Activated CD8-positive, alpha-beta T cell treated with anti-CD3 and anti-CD28 coated beads for 36 hours (primary cell): ENCODE results near the gene DCP1B. TPM values are rescaled to one million over a fixed set of nuclear protein-coding genes. Genes with fewer than 3 reads are reported as not detected.
A peak's percentile ranks its signal among the peaks of the same experiment; 100 is the strongest.

Source experiments
- ATAC-seq: fragments of 200-7000 bp; cut with Tn5 transposase; one replicate; pipeline ENCODE4 v1.10.0; 2021; ENCODE audit warnings: mild to moderate bottlenecking, moderate library complexity
- CTCF ChIA-PET: fragments of 350-600 bp; sonication (Branson Sonifier 250); formaldehyde crosslinking; loops from one replicate; lab custom pipeline; 2021; ENCODE audit warnings: antibody characterized with exemption; lab: Charles Lee
- POLR2A ChIA-PET: fragments of 350-600 bp; sonication (Branson Sonifier 250); formaldehyde crosslinking; loops from one replicate; lab custom pipeline; 2021; ENCODE audit warnings: antibody characterized with exemption; lab: Charles Lee
- DNase-seq: peaks from one replicate; pipeline ENCODE4 v3.0.0-alpha.2; 2020
- H3K27ac Mint-ChIP-seq: one replicate; pipeline ENCODE4 v1.8.0; 2021; ENCODE audit warnings: mild to moderate bottlenecking, mixed read lengths
- H3K27me3 Mint-ChIP-seq: one replicate; pipeline ENCODE4 v1.8.0; 2021; ENCODE audit warnings: mixed read lengths
- H3K36me3 Mint-ChIP-seq: one replicate; pipeline ENCODE4 v1.8.0; 2021; ENCODE audit warnings: low read depth, mixed read lengths
- H3K4me1 Mint-ChIP-seq: one replicate; pipeline ENCODE4 v1.8.0; 2021; ENCODE audit warnings: low read depth, mixed read lengths
- H3K4me3 Mint-ChIP-seq: one replicate; pipeline ENCODE4 v1.8.0; 2021; ENCODE audit warnings: mild to moderate bottlenecking, moderate library complexity, mixed read lengths
- H3K9me3 Mint-ChIP-seq: one replicate; pipeline ENCODE4 v1.8.0; 2021; ENCODE audit warnings: mixed read lengths
- intact Hi-C: fragments of 100-400 bp; cut with micrococcal nuclease; formaldehyde crosslinking; loops from one replicate; pipeline ENCODE4 v1.10.0; 2022
- total RNA-seq, 2 experiments: library from RNA; stranded (reverse); gene quantifications; one replicate each; pipeline ENCODE4 v1.2.3, GENCODE V29; 2021
- TF ChIP-seq, protein P1 (sequence below): fragments of 200-600 bp; IDR thresholded peaks from one replicate; pipeline ENCODE4 v1.8.0; 2022; ENCODE audit warnings: antibody characterized with exemption, mild to moderate bottlenecking

Gene DCP1B
- total RNA-seq, 2 experiments from 2014 or later, result 14.2 to 15.7 TPM

DNA sequence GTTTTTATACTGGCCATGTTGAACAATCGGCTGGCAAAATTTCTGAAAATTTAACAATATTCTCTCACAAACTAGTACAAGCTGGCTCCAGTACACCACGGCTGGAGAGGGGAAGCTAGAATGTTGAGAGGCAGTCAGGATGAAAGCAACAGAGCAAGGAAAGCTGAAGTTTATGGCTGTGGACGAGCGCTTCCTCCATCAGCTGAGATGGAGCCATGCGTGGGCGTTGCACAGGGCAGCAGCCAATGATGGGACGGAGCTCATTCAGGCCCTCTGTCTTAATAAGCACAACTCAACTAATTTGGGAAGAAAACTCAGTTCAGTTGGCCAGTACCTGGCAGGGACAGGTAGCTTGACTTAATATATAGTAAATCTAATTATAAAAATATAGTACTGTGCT, 14.1 kb upstream of the DCP1B start:
- H3K4me1 Mint-ChIP-seq, result no peaks in the 10 kb centered on the region
- H3K4me3 Mint-ChIP-seq, result no peak overlapping the region
- H3K27ac Mint-ChIP-seq, result no peak overlapping the region
- DNase-seq, result no peak
- peaks cover 5% of the 10 kb centered on the region for H3K27me3 Mint-ChIP-seq
- no peaks in the 10 kb centered on the region for H3K9me3 Mint-ChIP-seq
- no peaks in the 10 kb centered on the region for H3K36me3 Mint-ChIP-seq
- intact Hi-C loops, result no loop called here
- CTCF ChIA-PET, result interaction anchor here (1.2 to 2.0 kb wide), 4 partner anchors 9 to 25 kb away, joined by 3 to 7 read pairs (median 5); partner anchors contain the start of gene DCP1B
- TF ChIP-seq, protein P1, sequence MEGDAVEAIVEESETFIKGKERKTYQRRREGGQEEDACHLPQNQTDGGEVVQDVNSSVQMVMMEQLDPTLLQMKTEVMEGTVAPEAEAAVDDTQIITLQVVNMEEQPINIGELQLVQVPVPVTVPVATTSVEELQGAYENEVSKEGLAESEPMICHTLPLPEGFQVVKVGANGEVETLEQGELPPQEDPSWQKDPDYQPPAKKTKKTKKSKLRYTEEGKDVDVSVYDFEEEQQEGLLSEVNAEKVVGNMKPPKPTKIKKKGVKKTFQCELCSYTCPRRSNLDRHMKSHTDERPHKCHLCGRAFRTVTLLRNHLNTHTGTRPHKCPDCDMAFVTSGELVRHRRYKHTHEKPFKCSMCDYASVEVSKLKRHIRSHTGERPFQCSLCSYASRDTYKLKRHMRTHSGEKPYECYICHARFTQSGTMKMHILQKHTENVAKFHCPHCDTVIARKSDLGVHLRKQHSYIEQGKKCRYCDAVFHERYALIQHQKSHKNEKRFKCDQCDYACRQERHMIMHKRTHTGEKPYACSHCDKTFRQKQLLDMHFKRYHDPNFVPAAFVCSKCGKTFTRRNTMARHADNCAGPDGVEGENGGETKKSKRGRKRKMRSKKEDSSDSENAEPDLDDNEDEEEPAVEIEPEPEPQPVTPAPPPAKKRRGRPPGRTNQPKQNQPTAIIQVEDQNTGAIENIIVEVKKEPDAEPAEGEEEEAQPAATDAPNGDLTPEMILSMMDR, result no peak
- POLR2A ChIA-PET, result no interaction called here
- no peak for ATAC-seq

DNA sequence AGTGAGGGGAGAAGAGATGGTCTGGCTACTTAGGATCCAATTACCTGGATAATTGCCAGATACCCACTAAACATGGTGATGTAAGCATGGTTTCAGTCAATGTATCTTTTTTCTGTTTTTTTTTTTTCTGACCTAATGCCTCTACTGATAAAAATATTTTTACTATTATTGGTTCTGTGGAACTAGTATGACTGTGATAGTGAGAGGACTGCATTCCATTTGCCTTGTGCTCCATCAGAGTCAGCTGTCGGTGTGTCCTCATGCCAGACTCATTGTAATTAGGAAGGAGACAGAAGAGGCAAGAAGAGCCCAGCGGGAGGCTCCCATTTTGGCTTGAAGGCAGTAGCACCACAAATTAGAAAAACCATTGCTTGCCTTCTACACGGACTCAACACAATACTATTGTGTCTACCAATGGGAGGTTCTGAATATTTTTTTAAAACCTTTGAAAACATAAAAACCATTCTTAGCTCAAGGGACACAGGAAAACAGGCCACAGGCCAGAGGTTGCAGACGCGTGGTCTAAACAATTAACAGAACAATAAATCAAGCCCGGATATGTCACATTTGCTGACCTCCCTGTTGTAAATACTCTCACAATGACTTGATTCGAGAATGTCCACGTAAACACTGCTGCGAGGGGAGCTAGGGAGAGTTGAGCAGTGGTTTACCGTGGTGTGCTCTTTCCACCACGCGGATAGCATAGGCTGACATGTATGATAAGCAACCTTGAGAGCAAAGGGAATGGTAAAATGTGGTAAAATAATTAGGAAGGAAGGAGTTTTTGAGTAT, 13.5 kb upstream of the DCP1B start:
- intact Hi-C loops, result no loop called here
- no peaks in the 10 kb centered on the region for H3K9me3 Mint-ChIP-seq
- CTCF ChIA-PET, result interaction anchor here (1.2 to 2.0 kb wide), 4 partner anchors 9 to 78 kb away, joined by 3 to 7 read pairs (median 6); partner anchors contain the start of gene DCP1B
- no peak overlapping the region for H3K27ac Mint-ChIP-seq
- no peaks in the 10 kb centered on the region for H3K36me3 Mint-ChIP-seq
- no peak for DNase-seq
- POLR2A ChIA-PET, result interaction anchor here (1.1 kb wide), 1 partner anchor 24 kb away, joined by 3 read pairs; no protein-coding TSS in a partner anchor
- H3K4me1 Mint-ChIP-seq, result no peaks in the 10 kb centered on the region
- no peak for ATAC-seq
- peaks cover 5% of the 10 kb centered on the region for H3K27me3 Mint-ChIP-seq
- H3K4me3 Mint-ChIP-seq, result no peak overlapping the region
- TF ChIP-seq, protein P1, result no peak

GRCh38 chr12:2016862-2017545, 12.7 kb upstream of the DCP1B start:
- CTCF ChIA-PET, result interaction anchor here (1.2 to 2.0 kb wide), 2 partner anchors 13 to 77 kb away, joined by 4 to 7 read pairs; partner anchors contain the start of gene DCP1B
- ATAC-seq (peak; percentile 45), DNase-seq (no peak)

GRCh38 chr12:2014231-2014630, 10.0 kb upstream of the DCP1B start:
- TF ChIP-seq, protein P1, result no peak
- no peaks in the 10 kb centered on the region for H3K36me3 Mint-ChIP-seq
- H3K4me3 Mint-ChIP-seq, result no peak overlapping the region
- H3K9me3 Mint-ChIP-seq, result no peaks in the 10 kb centered on the region
- ChIA-PET CTCF (interaction anchor here (1.1 kb wide), 1 partner anchor 20 kb away, joined by 3 read pairs; no protein-coding TSS in a partner anchor), POLR2A (no interaction called here)
- ATAC-seq, result no peak
- intact Hi-C loops, result no loop called here
- no peaks in the 10 kb centered on the region for H3K4me1 Mint-ChIP-seq
- H3K27me3 Mint-ChIP-seq, result peaks cover 8% of the 10 kb centered on the region
- no peak for DNase-seq
- H3K27ac Mint-ChIP-seq, result no peak overlapping the region

More at GRCh38 chr12:2016862-2017545, 12.7 kb upstream of the DCP1B start:
- POLR2A ChIA-PET, result interaction anchor here (1.1 kb wide), 1 partner anchor 23 kb away, joined by 3 read pairs; no protein-coding TSS in a partner anchor
- Mint-ChIP-seq H3K36me3 (no peaks in the 10 kb centered on the region), H3K4me3 (no peak overlapping the region), H3K4me1 (no peaks in the 10 kb centered on the region), H3K27ac (peak overlapping the region; percentile 11), H3K9me3 (no peaks in the 10 kb centered on the region), H3K27me3 (peaks cover 5% of the 10 kb centered on the region)
- TF ChIP-seq, protein P1, result no peak
- intact Hi-C loops, result no loop called here
